ENCODE measurements around the gene DCAF11.

The DCAF11 gene

GRCh38 chr14:24141097-24141880, 26.7 kb downstream of the DCAF11 start, which contains the start of gene EMC9:
TSS of gene EMC9 (minus strand) at chr14:24141591. CDS start at chr14:24141304, 287 bp downstream.
- H3K4me3 ChIP-seq (ENCODE audit: low read depth, low read length), result peak within 1 kb of the TSS; percentile 90
- no peaks in the 10 kb centered on the region for H3K9me3 ChIP-seq (ENCODE audit: control insufficient read depth, insufficient read depth, low read depth, low read length)
- H3K4me1 ChIP-seq (ENCODE audit: control insufficient read depth, insufficient read depth, low read length), result peaks cover 8% of the 10 kb centered on the region
- H3K27ac ChIP-seq (ENCODE audit: extremely low read depth, low read depth, low read length), result peak within 1 kb of the TSS; percentile 89
- ChIA-PET POLR2A (interaction anchor here (0.6 to 7.3 kb wide), 23 partner anchors 10 to 1046 kb away, joined by 3 to 163 read pairs (median 5); partner anchors contain the start of genes ACIN1, C14orf119, CHMP4A and DCAF11), CTCF (interaction anchor here (0.6 to 1.2 kb wide), 6 partner anchors 8 to 295 kb away, joined by 3 to 6 read pairs (median 4); partner anchors contain the start of gene IRF9)
- peaks cover 11 to 46% of the 10 kb centered on the region in 2 experiments for H3K36me3 ChIP-seq (ENCODE audit: control insufficient read depth in 2 of 2, insufficient read depth in 1 of 2, low read length in 2 of 2)
- TF ChIP-seq GLIS1 (tag by site-specific recombination; IDR thresholded peaks at IDR 0.05), result peak; percentile 80
- peak; percentile 46; the same call in 1 of the 2 replicates for TF ChIP-seq ZNF704 (tag by site-specific recombination; IDR thresholded peaks at IDR 0.05)
- no peak for TF ChIP-seq MEIS1 (CRISPR knock-in tag; IDR thresholded peaks at IDR 0.05; ENCODE audit: borderline replicate concordance)
- peak; percentile 85 for TF ChIP-seq SP3 (tag by site-specific recombination; IDR thresholded peaks at IDR 0.05)
- TF ChIP-seq ZNF211 (tag by site-specific recombination; IDR thresholded peaks at IDR 0.05; ENCODE audit: low read depth), result no peak
- 0 out of 2 replicates have a peak, but pooled peaks have one; percentile 70 for TF ChIP-seq ZNF843 (tag by site-specific recombination; IDR thresholded peaks at IDR 0.05)
- 0 out of 2 replicates have a peak, but pooled peaks have one; percentile 28 for TF ChIP-seq ZNF660 (tag by site-specific recombination; IDR thresholded peaks at IDR 0.05)
- no peak for TF ChIP-seq ZNF223 (tag by site-specific recombination; IDR thresholded peaks at IDR 0.05)
- no peak for TF ChIP-seq ZNF155 (tag by site-specific recombination; IDR thresholded peaks at IDR 0.05)
- TF ChIP-seq ZNF404 (tag by site-specific recombination; IDR thresholded peaks at IDR 0.05), result no peak
- TF ChIP-seq ZBTB44 (tag by site-specific recombination; IDR thresholded peaks at IDR 0.05), result no peak; the same call in 1 of the 2 replicates
- no peak for TF ChIP-seq GFI1B (tag by site-specific recombination; IDR thresholded peaks at IDR 0.05)
- no peak for TF ChIP-seq ZNF23 (tag by site-specific recombination; IDR thresholded peaks at IDR 0.05; ENCODE audit: borderline replicate concordance)
- TF ChIP-seq ZBTB7A (tag by site-specific recombination; IDR thresholded peaks at IDR 0.05; ENCODE audit: low read depth), result peak; percentile 51; the same call in 1 of the 2 replicates
- TF ChIP-seq OVOL3 (tag by site-specific recombination; IDR thresholded peaks at IDR 0.05), result peak; percentile 53; the same call in 1 of the 2 replicates
- TF ChIP-seq ZNF645 (tag by site-specific recombination; IDR thresholded peaks at IDR 0.05), result no peak
- TF ChIP-seq ZSCAN5A (tag by site-specific recombination; IDR thresholded peaks at IDR 0.05), result peak; percentile 75; the same call in 1 of the 2 replicates
- 0 out of 2 replicates have a peak, but pooled peaks have one; percentile 13 for TF ChIP-seq BCL11A (tag by site-specific recombination; IDR thresholded peaks at IDR 0.05; ENCODE audit: low read depth)
- TF ChIP-seq ZNF473 (tag by site-specific recombination; IDR thresholded peaks at IDR 0.05), result no peak
- TF ChIP-seq PRDM10 (tag by site-specific recombination; IDR thresholded peaks at IDR 0.05), result no peak; the same call in none of the 2 replicates
- TF ChIP-seq SP2 (tag by site-specific recombination; IDR thresholded peaks at IDR 0.05), result peak; percentile 94
- no peak for TF ChIP-seq ZBTB21 (tag by site-specific recombination; IDR thresholded peaks at IDR 0.05)
- peak; percentile 91 for TF ChIP-seq KLF8 (tag by site-specific recombination; IDR thresholded peaks at IDR 0.05)
- TF ChIP-seq PRDM1 (tag by site-specific recombination; IDR thresholded peaks at IDR 0.05), result no peak
- no peak for TF ChIP-seq ZFP37 (tag by site-specific recombination; IDR thresholded peaks at IDR 0.05)
- peak; percentile 51; the same call in 1 of the 2 replicates for TF ChIP-seq ZNF394 (tag by site-specific recombination; IDR thresholded peaks at IDR 0.05; ENCODE audit: borderline replicate concordance)
- TF ChIP-seq ZNF433 (tag by site-specific recombination; IDR thresholded peaks at IDR 0.05; ENCODE audit: low read depth), result no peak
- peak; percentile 40; the same call in 1 of the 2 replicates for TF ChIP-seq ZNF146 (tag by site-specific recombination; IDR thresholded peaks at IDR 0.05)
- peak; percentile 61 for TF ChIP-seq ZFHX2 (tag by site-specific recombination; conservative IDR thresholded peaks at IDR 0.05)
